Measurements from ENCODE around the gene LMBR1. TPM values are rescaled to one million over a fixed set of nuclear protein-coding genes. Genes with fewer than 3 reads are reported as not detected.
"Not testable (repeated sequence)": the region's sequence is repeated elsewhere in the genome, so short reads cannot be mapped to it uniquely, and the experiment has no call there.

Gene LMBR1
- total RNA-seq, 1 donor from 2014 or later: 35.4 TPM

- ATAC-seq (no peak), DNase-seq (ENCODE audit: missing footprints) (no peak)
- intact Hi-C loops (cut with DNase I): no loop called here
These were observed 65.3 kb downstream of the LMBR1 start for GRCh38 chr7:156827587-156828203.

- DNase-seq (ENCODE audit: missing footprints) (no peak), ATAC-seq (no peak)
- intact Hi-C loops (cut with DNase I): no loop called here
These were observed 69.5 kb downstream of the LMBR1 start for GRCh38 chr7:156823435-156823834.

- no peak for ATAC-seq
- intact Hi-C loops (cut with DNase I): no loop called here
- no peak for DNase-seq (ENCODE audit: missing footprints)
These were observed 72.4 kb downstream of the LMBR1 start for GRCh38 chr7:156820445-156821063.

GRCh38 chr7:156819733-156820295 is 73.2 kb downstream of the LMBR1 start:
- no peak for DNase-seq (ENCODE audit: missing footprints)
- no peak for ATAC-seq
- intact Hi-C loops (cut with DNase I): loop anchor here (5.0 kb wide), 1 partner anchor 1023 kb away; no protein-coding TSS in a partner anchor

- ATAC-seq: no peak
- intact Hi-C loops (cut with DNase I): loop anchor here (5.0 kb wide), 1 partner anchor 1021 kb away; no protein-coding TSS in a partner anchor
- no peak for DNase-seq (ENCODE audit: missing footprints)
These were observed 74.8 kb downstream of the LMBR1 start for GRCh38 chr7:156818133-156818532.

- no peak for DNase-seq (ENCODE audit: missing footprints)
- no peak for ATAC-seq
- intact Hi-C loops (cut with DNase I): loop anchor here (5.0 kb wide), 1 partner anchor 1020 kb away; no protein-coding TSS in a partner anchor
These were observed 75.9 kb downstream of the LMBR1 start for GRCh38 chr7:156816943-156817572.

GRCh38 chr7:156811706-156812105 is 81.3 kb downstream of the LMBR1 start:
- no peak for DNase-seq (ENCODE audit: missing footprints)
- no peak for ATAC-seq
- intact Hi-C loops (cut with DNase I): no loop called here

- DNase-seq (ENCODE audit: missing footprints); intact Hi-C loops (cut with DNase I); ATAC-seq: not testable (repeated sequence)
These were observed 89.3 kb downstream of the LMBR1 start for GRCh38 chr7:156803656-156804055.

- DNase-seq (ENCODE audit: missing footprints) (no peak), ATAC-seq (no peak)
- intact Hi-C loops (cut with DNase I): no loop called here
These were observed 90.8 kb downstream of the LMBR1 start for GRCh38 chr7:156802214-156802613.

GRCh38 chr7:156795415-156795814 is 97.6 kb downstream of the LMBR1 start:
- intact Hi-C loops (cut with DNase I): no loop called here
- ATAC-seq (no peak), DNase-seq (ENCODE audit: missing footprints) (no peak)

- intact Hi-C loops (cut with DNase I): no loop called here
- ATAC-seq (no peak), DNase-seq (ENCODE audit: missing footprints) (no peak)
These were observed 99.6 kb downstream of the LMBR1 start for GRCh38 chr7:156793334-156793733.

- intact Hi-C loops (cut with DNase I): no loop called here
- DNase-seq (ENCODE audit: missing footprints) (no peak), ATAC-seq (no peak)
These were observed 100.4 kb downstream of the LMBR1 start for GRCh38 chr7:156792611-156793010.

GRCh38 chr7:156791241-156791640 is 101.7 kb downstream of the LMBR1 start:
- ATAC-seq (no peak), DNase-seq (ENCODE audit: missing footprints) (no peak)
- intact Hi-C loops (cut with DNase I): no loop called here

- intact Hi-C loops (cut with DNase I): no loop called here
- ATAC-seq (no peak), DNase-seq (ENCODE audit: missing footprints) (no peak)
These were observed 102.7 kb downstream of the LMBR1 start for GRCh38 chr7:156790264-156790663.

GRCh38 chr7:156785998-156786543 is 106.9 kb downstream of the LMBR1 start:
- ATAC-seq (no peak), DNase-seq (ENCODE audit: missing footprints) (no peak)
- intact Hi-C loops (cut with DNase I): no loop called here

GRCh38 chr7:156783864-156784263 is 109.1 kb downstream of the LMBR1 start:
- intact Hi-C loops (cut with DNase I): no loop called here
- ATAC-seq: no peak
- no peak for DNase-seq (ENCODE audit: missing footprints)

- DNase-seq (ENCODE audit: missing footprints): no peak
- no peak for ATAC-seq
- intact Hi-C loops (cut with DNase I): no loop called here
These were observed 111.0 kb downstream of the LMBR1 start for GRCh38 chr7:156781972-156782371.

GRCh38 chr7:156780724-156781455 is 112.1 kb downstream of the LMBR1 start:
- intact Hi-C loops (cut with DNase I): no loop called here
- DNase-seq (ENCODE audit: missing footprints): no peak
- ATAC-seq: no peak

- DNase-seq (ENCODE audit: missing footprints) (no peak), ATAC-seq (no peak)
- intact Hi-C loops (cut with DNase I): no loop called here
These were observed 114.3 kb downstream of the LMBR1 start for GRCh38 chr7:156778668-156779067.

Measured in Right ventricle myocardium inferior (tissue), 1 donor.